Measurements from ENCODE around the gene TNC. TPM values are rescaled to one million over a fixed set of nuclear protein-coding genes. Genes with fewer than 3 reads are reported as not detected.

The TNC gene
- total RNA-seq, 1 experiment from 2014 or later: 44.5 TPM

DNA sequence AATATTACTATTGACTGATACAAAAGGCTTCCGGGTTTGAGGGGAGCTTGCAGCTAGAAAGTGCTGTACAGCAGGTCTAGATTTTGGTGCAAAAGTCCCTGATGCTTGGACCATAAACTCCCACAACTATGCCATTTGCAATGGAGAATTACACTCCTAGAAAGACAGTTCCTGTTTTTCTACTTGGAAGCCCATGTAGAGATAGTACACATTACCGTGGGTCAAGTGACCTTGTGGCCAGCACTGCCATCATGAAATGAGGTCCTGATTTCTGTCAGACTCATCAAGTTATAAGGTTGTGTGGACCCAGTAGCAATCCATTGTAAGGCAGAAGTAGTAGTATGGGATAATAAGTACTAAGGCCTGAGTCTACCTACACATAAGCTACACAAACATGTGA lies 144.7 kb downstream of the TNC start:
- no peak for DNase-seq (ENCODE audit: low read depth)

DNA sequence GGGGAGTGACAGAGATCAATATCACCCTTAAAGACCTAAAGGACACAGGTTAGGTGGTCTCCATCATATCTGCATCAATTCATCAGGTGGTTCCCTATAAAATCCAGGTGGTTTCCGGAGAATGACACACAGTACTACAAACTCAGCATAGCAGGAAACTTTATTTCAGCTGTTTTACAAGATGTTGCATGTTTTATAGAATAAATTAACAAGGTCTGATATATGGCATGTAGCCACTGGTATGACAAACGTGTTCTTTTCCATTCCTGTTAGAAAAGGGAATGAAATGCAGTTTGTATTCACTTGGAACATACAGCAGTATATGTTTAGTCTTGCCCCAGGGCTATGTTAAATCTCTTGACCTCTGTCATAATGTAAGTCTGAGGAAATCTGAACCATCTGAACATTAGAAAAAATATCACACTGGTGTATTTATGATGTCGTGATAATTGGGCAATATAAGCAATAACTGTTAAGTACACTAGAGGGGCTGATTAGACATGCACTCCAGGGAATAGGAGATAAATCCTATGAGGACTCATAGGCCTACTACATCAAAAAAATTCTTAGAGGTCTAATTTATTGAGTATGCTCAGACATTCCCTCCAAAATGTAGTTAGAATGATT lies 145.3 kb downstream of the TNC start:
- no peak for DNase-seq (ENCODE audit: low read depth)

Other genes starting within 250 kb of the TNC start
- gene TNFSF8, start 187.6 kb downstream of the TNC start, total RNA-seq (2014; rRNA removed; shearing (Covaris generic)): not detected in 2 replicates